GM18873 (cell line): ENCODE measurements around the gene CNIH2.
"Not testable (repeated sequence)": the region's sequence is repeated elsewhere in the genome, so short reads cannot be mapped to it uniquely, and the experiment has no call there.

Experiments
- ATAC-seq: cut with Tn5 transposase; IDR thresholded peaks from one replicate; pipeline ENCODE4 v1.9.1; 2021; ENCODE audit warnings: mild to moderate bottlenecking, moderate library complexity, moderate number of reproducible peaks; ENCODE audit not compliant: unreplicated experiment, low FRiP score

CNIH2 gene

DNA sequence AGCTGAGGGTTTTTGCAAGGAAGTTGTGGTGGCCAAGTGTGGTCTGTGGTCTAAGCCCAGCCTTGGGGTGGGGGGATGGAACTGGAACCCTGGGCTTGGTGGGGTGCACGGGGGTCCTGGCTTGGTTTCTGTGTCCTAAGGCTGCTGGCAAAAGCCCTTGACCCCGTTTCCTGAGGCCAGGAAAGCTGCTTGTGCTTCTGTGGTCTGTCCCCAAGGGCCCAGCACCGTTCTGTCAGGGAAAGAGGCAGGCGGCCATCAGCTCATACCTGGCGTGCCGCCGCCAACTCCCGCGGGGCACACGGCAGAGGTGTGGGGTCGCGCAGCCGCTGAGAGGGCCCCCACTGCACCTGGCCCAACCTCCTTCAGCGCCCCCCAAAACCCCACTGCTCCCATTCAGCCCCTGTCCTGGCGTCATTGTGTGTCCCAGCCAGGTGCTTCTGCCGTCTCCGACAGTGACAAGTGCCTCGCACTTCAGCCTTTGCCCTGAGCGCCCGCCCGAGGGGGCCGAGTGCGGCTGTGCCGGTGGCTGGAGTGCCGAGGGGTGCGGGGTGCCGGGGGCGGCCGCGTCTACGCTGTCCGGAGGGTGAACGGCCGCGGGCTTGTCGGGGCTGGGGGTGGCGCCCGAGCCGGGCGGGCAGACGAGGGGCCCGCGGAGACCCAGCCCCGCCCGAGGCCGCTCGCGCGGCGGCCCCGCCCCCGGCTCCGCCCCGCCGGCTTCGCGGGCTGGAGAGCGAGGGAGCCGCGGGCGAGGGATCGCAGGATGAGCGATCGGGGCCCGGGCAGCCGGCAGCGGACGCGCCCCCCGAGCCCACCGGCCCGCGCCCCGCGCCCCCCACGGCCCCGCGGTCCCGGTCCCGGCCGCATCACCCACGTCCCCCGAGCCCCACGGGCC lies at the start of gene CNIH2:
TSS of gene CNIH2 (plus strand) at position 705 of the 892 bp plus-strand sequence. CDS start 282 bp downstream, outside the sequence.
- no peak for ATAC-seq

DNA sequence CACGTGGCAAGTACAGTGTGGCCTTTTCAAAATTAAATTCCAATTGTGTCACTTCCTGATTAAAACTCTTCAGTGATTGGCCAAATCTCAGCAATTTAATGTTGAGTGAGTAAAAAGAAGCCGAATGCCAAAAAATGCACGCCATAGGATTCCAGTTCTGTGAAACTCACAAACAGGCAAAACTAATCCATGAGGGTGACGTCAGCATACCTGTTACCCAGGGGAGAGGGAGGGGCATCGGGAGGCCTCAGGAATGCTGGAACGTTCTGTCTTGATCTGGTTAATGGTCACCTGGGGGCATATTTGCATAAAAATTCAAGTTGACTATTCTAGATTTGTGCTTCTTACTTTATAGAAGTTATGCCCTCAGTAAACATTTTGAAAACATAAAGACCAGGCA lies 49.5 kb upstream of the CNIH2 start:
- no peak for ATAC-seq

DNA sequence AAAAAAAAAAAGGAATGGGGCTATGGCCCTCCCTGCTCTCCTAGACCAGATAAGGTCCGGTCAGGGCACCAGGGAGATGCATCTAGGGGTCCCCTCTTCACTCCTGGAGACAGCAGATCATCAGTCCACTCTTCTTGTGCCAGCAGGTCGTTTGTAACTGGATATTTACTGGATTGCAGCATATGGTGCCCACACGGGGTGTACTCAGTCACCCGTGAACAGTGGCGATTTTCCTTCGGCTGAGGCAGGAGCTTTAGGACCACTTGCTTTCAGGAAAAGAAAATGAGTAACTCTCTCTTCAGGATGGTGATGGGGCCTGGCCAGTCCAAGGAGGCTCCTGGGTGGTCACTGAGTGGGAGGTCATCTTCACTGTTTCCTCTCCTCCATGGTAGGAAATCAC lies 47.8 kb upstream of the CNIH2 start:
- ATAC-seq: no peak

DNA sequence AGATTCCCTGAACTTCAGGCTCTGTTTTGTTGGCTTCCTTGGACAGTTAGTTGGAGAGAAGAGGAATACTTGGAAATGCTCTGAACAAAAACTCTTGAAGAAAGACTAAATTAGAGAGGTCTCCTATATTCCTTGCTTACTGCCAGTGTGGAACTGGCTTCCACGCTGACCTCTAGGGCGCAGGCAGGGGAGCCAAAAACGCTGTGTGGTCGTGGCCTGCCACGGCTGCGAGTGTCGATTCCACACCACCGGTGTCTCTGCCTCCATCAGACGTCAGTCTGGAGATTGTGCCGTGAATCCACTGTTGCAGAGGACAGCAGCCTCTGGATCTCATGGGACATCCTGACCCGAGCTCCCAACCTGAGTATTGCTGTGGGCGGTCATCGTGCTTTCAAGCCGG lies 47.0 kb upstream of the CNIH2 start:
- ATAC-seq: no peak

DNA sequence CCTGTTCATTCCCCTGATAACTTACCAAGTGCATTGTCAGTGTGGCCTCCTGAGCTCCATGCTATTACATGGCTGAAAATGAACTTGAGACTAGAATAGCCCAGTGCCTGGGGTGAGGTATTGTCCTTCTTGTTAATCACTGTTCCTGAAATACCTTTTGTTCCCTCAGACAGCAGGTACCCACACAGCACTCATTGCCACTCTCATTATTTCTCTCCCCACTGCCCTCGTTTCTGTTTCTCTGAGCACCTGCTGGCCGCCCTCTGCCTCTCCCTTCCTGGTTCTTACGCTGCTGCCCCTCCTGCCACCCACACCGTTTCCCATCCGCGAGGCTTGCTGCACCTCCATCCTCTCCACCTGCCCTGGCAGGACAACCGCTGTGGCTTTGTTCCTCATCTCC lies 46.4 kb upstream of the CNIH2 start:
- ATAC-seq: no peak

DNA sequence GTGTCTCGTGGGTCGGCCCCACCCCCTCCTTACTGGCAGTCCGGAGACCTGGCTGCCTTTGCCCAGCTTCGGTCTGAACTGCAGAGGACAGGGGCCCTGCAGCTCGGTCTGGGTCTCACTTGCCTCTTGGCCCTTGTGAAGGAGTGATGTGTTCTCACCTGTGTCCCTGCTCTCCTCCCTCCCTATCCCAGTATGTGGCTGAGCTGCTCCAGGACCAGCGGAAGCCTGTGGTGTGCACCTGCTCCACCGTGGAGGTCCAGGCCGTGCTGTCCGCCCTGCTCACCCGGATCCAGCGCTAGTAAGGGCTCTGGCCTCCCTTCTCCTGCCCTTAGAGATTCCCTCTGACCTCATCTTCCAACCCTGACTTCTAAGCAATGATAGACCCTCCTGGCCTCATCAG lies 45.2 kb upstream of the CNIH2 start:
- no peak for ATAC-seq

DNA sequence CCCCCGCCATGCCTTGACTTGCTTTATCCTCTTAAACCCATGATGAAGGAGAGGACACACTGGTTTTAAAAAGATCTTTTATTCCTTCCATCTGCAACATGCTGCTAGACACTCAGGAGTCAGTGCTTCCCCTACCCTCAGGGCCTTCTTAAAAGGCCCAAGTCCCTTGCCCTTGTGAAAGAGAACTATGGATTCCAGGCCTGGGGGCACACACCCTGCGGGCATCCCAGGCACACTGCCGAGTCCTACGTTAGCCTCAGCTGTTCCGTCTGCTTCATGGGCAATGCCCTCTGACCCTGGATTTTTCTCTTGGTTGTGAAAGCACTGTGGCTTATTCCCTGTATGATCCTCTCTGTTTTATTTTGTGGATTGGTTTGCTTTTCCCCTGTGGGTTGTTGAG lies 44.7 kb upstream of the CNIH2 start:
- ATAC-seq: no peak

DNA sequence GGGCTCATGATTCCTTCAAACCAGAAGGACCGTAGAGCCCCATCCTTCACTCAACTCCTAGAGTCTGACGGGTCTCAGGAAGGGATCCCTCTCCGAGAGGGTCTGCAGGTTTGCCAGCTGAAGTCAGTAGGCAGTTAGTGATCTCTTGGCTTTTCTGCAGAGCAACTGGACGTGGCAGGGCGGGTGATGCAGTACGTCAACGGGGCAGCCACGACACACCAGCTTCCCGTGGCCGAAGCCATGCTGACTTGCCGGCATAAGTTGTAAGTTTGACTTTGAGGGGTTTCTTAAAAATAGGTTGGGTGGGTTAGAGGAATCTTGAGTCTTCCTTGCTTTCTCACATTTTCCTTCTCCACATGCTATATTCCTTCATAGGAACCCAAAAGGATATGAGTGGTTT lies 42.8 kb upstream of the CNIH2 start:
- no peak for ATAC-seq

DNA sequence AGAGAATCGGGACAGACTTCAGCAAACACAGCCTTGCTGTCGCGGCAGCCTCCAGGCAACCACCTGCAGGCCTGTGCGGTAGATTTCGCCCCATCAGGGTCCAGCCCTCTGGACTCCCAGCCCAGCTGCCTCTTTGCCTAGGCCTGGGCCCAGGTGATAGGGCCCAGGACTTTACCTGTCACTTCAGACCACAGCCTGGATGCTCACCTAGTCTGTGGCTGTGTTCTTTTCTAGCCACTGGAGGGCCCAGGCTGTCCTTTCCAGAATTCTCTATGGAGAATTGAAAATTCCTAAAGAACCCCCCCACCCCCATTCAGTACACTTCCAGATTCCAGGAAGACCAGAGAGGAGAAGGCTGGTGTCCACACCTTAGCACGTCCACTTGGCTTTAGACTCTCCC lies 40.1 kb upstream of the CNIH2 start:
- ATAC-seq: no peak

DNA sequence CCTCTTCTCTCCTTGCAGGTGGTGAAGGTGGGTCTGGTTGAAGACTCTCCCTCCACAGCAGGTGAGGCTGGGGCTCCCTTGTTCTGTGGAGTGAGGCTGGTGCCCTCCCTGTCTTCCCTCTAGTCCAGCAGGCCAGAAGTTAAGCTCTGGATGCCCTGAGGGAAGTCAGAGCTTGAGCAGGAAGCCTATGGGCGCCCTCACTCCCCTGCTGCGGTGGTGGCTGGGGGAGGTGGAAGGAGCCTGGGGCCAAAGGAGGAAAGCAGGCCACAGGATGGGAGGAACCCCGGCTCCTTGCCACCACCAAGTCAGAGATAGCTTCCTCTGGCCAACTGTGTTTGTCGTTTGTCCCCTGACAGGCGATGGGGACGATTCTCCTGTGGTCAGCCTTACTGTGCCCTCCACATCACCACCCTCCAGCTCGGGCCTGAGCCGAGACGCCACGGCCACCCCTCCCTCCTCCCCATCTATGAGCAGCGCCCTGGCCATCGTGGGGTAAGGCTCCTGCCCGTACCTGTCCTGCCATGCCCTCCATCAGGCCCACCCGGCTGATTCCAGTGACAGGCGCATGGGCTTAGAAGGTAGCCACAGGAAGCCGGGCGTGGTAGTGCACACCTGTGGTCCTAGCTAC lies 39.1 kb upstream of the CNIH2 start:
- no peak for ATAC-seq

DNA sequence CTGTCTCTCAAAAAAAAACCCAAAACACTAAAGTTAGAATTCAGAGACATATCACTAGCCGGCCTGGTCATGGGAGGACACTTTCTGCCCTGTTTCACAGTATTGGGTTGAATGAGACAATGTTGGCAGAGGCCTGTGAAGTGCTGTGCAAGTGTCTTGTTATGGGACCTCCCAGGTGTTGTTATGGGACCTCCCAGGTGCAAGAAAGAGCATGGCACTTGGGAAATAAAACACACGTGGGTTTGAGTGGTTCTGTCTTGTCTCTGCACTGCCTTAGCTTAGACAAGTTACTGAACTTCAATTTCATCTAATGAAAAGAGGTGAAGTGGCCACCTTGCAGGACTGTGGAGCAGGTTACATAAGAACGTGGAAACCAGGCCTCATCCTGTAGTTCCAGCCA lies 38.5 kb upstream of the CNIH2 start:
- ATAC-seq: no peak

DNA sequence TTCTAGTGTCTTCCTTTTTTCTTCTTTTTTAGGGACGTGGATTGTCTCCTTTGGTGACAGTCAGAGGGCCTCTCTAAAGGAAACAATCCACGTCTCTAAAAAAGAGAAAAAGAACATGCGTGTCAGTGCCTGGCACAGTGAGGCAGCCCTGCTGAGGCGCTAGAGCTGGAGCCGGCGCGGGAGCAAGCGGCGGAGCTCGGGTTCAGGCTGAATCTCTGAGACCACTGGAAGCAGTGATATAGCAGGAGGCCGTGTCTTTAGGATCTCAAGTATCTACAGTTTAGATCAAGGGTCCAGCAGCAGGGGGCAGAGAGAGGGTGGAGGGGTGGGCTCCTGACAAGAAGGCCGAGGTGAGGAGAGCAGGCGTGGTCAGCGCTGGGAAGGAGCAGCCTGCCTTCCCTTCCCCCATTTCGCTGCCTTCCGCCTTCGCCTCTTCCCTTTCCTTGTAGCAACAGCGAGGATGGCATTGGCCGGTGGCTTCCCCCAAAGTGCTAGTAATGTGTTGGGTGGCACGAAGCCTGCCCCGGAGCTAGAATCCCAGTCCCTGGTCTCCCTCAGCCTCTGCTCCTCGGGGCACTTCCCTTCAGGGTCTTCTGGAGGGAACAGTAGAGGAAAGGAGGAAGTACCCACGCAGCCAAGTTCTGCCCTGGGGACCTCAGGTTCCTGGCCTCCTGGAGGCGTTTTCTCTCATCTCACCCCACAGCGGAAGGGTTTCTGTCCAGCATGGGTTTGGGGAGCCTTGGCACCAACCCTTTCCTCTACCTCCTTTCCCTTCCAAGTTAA lies 37.8 kb upstream of the CNIH2 start:
- ATAC-seq: no peak

DNA sequence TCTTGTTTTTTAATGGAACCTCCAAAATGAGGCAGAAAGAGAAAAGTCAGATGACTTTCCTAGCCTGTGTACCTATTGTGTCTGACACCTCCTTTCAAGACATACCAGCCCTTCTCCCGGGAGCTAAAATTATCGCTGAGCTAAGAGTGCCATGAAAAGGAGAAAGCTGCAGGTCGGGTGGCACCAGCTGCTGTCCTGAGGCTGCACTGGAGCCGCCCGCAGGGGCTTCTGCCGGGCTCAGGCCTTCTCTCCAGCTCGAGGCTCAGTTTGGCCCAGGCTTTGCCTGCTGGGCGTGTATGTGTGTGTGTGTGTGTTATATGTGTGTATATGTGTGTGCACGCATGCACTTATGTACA lies 37.2 kb upstream of the CNIH2 start:
- no peak for ATAC-seq

DNA sequence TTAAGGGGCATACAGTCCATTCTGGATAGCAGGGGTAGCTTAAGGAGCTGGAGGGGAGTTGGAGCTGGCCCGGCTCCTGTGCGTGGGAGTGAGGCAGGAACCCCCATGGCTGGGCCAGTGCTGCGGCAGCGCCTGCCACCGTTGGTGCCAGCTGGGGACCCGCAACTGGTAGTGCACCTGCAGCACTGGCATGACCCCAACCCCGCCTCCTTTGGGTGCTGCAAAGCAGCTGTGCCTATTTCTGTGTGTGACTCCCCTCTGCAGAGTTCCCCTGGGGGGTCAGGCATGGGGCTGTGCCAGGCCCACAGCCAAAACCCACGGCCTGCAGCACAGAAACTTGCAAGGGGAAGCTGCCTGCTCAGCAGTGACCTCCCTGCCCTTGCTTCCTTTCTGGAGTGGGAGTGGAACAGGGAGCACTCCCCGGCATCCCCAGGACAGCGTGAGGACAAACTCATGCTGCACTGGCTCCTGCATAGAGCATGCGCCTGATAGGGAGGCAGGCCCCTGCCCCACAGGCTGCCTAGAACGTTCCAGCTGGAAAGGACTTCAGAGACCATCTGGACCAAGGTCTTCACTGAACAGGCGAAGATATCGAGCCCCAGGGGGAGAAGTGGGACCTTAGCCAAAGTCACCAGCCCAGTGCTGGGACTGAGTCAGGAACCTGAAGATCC lies 35.7 kb upstream of the CNIH2 start:
- no peak for ATAC-seq

DNA sequence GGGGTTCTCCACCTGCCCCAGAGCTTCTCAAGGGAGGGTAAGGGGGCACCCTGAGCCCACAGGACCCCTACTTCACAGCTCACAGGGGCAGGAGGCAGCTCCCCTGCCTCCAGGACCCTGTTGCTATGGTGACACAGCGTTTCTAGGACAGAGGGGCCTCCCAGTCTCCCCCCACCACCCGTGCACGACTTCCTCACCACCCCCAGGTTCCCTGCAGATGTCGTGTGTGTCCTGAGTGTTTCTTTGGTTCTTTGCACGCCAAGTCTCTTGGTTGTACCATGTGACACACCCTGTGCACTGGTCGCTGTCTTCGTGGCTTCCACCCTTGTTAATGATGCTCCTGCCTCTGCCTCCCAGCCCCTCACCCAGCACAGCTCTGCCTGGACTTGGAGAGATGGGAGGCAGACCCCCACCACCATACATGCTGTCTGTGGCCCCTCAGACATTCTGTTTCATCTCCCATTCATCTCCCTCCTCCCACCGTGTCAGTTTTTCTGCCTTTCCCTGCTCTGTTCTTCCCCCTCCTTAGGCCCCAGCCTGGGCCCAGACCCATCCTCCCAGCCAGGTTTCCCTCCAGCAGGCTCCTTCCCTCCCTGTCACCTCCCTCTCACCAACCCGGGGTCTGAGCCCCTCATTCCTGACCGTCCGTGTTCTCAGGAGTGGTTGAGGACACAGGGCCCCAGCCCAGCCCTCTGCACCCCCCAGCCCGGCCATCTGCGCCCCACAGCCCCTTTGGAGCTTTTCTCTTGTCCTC lies 34.0 kb upstream of the CNIH2 start:
- no peak for ATAC-seq

DNA sequence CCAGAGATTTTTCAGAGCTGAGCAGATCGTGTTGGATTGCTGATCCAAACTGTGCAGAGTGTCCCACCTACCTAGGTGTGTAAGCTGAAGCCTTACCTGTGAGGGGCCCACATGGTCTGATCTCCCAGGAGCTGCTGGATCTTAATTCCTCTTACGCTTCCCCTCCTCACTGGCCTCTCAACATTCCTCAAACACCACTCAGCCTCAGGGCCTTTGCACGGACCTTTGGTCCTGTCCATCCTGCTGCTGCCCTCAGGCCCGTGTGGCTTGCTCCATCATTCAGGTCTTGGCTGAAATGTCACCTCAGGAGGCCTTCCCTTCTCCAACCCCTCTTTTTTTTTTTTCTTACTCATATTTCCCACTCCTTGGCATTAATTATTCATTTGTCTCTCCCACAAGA lies 30.7 kb upstream of the CNIH2 start:
- ATAC-seq: no peak

DNA sequence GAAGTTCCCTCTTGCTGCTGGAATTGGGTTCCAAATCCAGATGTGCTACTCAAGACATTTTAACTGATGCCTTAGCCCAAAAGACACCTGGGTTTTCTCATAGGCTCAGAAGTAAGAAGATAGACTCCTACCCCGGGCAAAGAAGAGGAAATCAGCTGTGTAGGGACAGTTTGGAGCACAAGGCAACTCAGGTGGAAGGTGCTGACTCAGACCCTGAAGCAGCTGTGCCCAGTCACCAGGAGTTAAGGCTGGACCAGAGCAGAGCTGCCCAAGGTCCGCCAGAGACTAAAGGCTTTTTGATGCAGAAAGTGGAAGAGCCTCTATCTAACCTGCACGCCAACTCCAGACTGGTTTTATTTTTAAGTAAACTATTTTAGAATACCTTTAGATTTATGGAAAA lies 30.2 kb upstream of the CNIH2 start:
- ATAC-seq: no peak

DNA sequence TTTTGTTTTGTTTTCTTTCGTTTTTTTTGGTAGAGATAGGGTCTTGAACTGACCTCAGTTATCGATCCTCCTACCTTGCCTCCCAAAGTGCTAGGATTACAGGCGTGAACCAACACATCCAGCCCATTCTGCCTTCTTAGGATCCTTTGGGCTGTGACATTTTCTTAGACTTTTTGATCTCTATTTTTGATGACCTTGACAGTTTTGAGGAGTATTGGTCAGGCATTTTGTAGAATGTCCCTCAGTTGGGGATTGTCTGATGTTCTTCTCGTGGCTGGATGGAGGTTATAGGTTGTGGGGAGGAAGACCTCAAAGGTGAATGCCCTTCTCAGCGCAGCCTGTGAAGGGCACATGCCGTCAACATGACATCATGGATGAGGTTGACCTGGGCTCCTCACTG lies 29.1 kb upstream of the CNIH2 start:
- ATAC-seq: no peak

DNA sequence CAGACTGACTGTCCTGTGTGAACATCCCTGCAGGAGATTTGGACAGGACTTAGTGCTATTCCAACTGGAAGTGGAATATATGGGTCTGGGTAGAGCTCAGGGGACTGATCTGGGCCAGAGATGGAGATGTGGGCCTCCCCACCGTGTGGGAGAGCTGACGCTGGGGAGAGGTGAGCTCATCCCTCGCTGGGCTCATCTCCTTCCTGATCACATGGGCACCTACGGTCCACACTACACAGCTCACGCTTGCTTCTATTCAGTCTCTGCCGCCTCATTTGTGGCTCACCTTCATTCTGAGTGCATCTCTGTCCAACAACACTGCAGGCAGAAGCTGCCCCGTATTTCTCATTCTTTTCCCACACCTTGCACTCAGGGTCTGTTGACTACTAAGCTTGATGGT lies 26.2 kb upstream of the CNIH2 start:
- ATAC-seq: no peak

DNA sequence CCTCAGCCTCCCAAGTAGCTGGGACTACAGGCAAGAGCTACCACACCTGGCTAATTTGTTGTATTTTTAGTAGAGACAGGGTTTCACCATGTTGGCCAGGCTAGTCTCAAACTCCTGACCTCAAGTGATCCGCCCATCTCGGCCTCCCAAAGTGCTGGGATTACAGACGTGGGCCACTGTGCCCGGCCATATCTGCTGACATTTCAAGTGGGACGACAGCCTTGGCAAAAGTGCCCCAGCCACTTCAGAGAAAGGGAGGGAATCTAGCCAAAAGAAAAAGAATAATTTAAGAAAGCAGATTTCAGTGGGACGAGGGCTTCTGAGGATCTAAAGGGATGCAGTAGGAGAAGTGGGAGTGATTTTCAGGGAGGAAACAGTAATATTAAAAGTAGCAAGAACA lies 24.9 kb upstream of the CNIH2 start:
- ATAC-seq: not testable (repeated sequence)
